AG09319 (cell line): ENCODE results near the gene DLGAP1.
"Not testable (repeated sequence)": the region's sequence is repeated elsewhere in the genome, so short reads cannot be mapped to it uniquely, and the experiment has no call there.

Experiments used
- DNase-seq: peaks from one replicate; pipeline ENCODE4 v3.0.0-alpha.2; 2010; ENCODE audit warnings: low read depth; ENCODE audit errors: extremely low read depth
- TF ChIP-seq, protein P1 (sequence below): IDR thresholded peaks from 2 replicates; pipeline ENCODE4 v1.5.1; 2011; ENCODE audit warnings: low read depth, mild to moderate bottlenecking, inconsistent platforms, low read length, moderate library complexity

DLGAP1 gene

DNA sequence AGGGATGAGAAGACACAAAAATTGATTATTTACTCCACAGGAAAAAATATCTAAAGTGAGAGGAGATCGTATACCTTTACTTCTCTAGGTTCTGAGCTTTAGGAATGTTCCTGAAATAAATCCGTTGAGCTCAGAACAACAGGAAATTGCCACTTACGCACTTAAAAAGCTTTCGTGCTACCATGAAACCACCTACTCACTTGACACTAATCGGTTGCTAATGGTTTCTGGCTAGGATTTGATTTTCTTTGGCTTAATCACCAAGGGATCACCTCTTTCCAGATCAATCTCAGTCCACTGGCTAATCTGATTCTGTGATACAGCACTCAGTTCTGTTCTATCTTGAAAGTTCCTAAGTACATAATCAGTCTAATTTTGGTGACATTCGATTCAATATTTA is 419.6 kb downstream of the DLGAP1 start:
- TF ChIP-seq, protein P1, sequence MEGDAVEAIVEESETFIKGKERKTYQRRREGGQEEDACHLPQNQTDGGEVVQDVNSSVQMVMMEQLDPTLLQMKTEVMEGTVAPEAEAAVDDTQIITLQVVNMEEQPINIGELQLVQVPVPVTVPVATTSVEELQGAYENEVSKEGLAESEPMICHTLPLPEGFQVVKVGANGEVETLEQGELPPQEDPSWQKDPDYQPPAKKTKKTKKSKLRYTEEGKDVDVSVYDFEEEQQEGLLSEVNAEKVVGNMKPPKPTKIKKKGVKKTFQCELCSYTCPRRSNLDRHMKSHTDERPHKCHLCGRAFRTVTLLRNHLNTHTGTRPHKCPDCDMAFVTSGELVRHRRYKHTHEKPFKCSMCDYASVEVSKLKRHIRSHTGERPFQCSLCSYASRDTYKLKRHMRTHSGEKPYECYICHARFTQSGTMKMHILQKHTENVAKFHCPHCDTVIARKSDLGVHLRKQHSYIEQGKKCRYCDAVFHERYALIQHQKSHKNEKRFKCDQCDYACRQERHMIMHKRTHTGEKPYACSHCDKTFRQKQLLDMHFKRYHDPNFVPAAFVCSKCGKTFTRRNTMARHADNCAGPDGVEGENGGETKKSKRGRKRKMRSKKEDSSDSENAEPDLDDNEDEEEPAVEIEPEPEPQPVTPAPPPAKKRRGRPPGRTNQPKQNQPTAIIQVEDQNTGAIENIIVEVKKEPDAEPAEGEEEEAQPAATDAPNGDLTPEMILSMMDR = no peak
- no peak for DNase-seq

DNA sequence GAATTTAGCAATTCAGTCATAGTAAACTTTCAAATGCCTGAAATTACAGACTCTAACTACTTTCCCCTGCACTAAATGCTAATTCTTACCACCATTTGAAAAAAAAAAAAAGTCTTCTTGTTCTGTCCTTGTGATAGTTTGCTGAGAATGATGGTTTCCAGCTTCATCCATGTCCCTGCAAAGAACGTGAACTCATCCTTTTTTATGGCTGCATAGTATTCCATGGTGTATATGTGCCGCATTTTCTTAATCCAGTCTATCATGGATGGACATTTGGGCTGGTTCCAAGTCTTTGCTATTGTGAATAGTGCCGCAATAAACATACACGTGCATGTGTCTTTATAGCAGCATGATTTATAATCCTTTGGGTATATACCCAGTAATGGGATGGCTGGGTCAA is 420.3 kb downstream of the DLGAP1 start:
- not testable (repeated sequence) for DNase-seq

DNA sequence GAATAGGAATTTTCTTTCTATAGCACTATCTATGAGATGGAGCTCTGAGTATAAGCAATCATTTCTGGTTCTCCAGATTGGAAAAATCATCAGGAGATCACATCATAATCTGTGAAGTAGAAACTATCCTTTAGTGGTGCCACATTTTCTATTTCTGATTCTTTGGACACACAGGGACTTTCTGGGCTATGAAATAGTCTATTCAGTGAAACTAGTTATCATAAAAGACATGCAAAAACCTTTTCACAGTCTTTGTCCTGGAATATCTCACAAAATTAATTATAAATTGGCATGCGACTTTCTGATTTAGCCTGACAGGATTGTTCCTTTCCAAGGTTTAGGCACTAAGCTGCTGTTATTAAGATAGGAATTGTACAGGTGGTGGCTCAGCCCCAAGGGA is 428.6 kb downstream of the DLGAP1 start:
- TF ChIP-seq, protein P1 = no peak
- DNase-seq = no peak

DNA sequence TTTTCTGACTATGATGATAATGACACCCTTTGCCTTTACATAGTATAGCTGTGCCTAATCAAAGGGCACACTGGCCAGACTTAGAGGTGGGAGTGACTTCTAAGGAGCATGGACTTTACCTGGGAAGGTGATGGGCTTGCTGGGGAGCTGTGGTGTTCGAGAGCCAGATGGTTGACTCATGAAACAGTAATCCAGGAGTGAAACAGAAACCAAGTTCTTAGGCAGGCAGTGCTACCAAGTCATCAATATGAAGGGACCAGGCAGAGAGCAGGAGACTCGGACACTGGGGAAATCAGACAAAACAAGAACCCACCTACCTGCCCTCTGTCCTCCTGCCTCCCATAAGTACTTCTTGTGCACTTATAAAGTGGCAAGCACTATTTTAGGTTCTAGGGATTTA is 430.4 kb downstream of the DLGAP1 start:
- TF ChIP-seq, protein P1 = no peak
- no peak for DNase-seq

DNA sequence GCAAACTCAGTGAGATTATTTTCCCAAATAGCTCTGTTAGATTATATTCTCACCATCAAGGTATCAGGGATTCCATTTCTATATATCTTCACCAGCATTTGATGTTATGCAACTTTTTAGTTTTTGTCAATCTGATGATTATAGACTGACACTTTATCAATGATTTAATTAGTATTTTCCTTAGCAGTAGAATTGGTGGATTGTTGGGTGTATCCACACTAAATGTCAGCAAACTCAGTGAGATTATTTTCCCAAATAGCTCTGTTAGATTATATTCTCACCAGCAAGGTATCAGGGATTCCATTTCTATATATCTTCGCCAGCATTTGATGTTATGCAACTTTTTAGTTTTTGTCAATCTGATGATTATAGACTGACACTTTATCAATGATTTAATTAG is 432.4 kb downstream of the DLGAP1 start:
- not testable (repeated sequence) for DNase-seq

DNA sequence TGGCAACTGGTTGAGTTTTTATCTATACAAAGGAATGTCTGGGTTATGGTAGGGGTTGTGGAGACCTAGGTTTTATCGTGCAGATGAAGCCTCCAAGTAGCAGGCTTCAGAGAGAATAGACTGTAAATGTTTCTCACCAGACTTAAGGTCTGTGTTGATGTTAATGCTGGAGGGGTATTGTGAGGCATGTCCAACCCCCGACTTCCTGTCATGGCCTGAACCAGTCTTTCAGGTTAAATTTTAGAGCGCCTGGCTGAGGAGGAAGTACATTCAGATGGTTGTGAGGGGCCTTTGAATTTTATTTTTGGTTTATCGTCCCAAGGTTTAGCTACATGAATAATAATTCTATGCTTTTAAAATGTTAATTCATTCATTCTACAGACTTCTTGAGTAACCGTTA is 435.1 kb downstream of the DLGAP1 start:
- no peak for DNase-seq
- TF ChIP-seq, protein P1 = no peak

DNA sequence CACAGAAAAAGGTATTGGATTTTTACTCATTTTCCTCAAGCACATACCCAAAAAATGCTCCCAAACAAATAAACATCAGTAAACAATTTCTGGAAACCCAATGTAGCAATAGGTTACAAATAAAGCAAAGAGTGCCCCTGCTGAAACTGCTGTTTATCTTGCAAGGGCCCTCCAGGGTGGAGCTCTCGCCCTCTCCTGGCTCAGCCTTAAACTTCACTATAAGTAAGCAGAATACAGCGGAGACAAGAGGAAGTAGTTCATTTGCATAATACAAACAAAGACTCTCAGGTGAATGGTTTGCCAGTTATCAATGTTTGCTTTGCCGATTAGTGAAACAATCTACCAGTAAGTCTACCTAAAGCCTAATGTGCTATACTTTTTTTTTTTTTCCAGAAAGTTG is 437.6 kb downstream of the DLGAP1 start:
- TF ChIP-seq, protein P1 = no peak; the same call in 1 of the 2 replicates
- DNase-seq = no peak

DNA sequence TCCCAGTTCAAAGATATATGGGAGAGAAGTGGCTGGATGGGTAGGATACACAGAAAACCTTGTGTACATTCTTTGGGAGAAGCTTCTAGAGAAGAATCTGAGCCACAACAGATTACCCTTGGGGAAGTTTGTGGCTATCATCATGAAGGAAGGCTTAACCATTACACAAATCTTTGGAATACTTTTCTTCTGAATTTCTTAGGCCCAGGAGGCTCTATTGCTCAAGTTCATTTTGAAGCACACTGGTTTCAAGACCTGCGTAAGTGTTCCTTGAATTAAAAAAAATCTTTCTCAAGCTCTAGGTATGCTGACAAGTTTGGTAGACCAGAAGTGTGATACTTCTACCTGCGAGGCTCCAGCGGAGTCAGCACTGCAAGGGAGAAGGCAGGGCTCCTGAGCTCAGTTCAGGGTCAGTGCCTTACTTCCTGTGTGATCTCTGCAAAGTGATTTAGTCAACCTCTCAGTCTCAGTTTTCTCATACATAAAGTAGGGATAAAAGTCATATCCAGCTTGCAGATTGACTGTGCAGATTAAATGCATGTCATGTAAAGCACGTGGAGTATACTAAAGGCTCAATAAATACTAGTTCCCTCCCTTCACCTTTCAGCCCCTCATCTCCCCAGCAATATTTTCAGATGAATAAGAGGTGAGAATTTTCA is 438.6 kb downstream of the DLGAP1 start:
- TF ChIP-seq, protein P1 = no peak
- no peak for DNase-seq

DNA sequence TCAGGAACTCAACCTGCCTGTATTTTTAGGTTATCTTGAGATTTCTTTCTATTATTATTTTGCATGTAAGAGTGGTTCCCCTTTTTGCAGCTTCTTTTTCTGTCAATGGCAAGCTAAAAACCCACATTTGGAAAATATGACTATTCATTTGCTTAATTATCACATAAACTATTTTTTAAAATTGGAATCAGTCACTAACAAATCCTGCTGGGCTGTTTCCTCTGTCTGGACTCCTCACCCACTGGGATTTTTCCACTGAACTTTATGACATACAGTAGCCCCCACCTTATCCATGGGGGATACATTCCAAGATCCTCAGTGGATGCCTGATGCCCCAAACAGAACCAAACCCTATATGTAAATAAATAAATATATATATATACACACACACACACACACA is 447.3 kb downstream of the DLGAP1 start:
- TF ChIP-seq, protein P1 = no peak
- no peak for DNase-seq
